Measurements from ENCODE around the gene NAB2.

Gene NAB2

DNA sequence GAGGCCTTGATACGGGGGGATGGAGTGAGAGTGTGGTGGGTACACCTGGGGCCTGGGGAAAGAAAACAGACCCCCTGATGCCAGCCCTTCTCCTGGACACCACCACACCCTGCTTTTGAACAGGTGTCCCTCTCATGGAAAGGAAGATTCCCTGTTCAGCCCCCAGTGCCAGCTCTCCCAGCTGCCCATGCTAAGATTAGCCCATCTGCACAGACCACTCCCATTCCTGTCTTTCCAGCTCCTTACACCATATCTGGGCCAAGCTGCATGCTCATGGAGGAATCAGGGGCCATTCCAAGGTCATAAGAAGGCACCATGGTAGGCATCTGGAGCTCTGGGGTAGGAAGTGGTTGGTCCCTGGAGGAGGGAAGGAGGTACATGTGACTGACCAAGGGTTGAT is 9.6 kb downstream of the NAB2 start:
- H3K27me3 ChIP-seq (ENCODE audit: insufficient read depth, low read length), result no peaks in the 10 kb centered on the region
- no peaks in the 10 kb centered on the region for H3K79me2 ChIP-seq (ENCODE audit: insufficient read depth, low read length)
- no peak overlapping the region for H3K4me2 ChIP-seq (ENCODE audit: low read length)
- peaks cover 10% of the 10 kb centered on the region for H3K4me1 ChIP-seq (ENCODE audit: insufficient read depth, low read length, severe bottlenecking)
- H3F3A ChIP-seq (ENCODE audit: insufficient read depth, low read length), result no peaks in the 10 kb centered on the region
- H3K9me3 ChIP-seq (ENCODE audit: low read length), result no peaks in the 10 kb centered on the region
- no peak overlapping the region for H3K27ac ChIP-seq (ENCODE audit: low read depth, low read length, poor library complexity, severe bottlenecking)
- TF ChIP-seq, protein P1, sequence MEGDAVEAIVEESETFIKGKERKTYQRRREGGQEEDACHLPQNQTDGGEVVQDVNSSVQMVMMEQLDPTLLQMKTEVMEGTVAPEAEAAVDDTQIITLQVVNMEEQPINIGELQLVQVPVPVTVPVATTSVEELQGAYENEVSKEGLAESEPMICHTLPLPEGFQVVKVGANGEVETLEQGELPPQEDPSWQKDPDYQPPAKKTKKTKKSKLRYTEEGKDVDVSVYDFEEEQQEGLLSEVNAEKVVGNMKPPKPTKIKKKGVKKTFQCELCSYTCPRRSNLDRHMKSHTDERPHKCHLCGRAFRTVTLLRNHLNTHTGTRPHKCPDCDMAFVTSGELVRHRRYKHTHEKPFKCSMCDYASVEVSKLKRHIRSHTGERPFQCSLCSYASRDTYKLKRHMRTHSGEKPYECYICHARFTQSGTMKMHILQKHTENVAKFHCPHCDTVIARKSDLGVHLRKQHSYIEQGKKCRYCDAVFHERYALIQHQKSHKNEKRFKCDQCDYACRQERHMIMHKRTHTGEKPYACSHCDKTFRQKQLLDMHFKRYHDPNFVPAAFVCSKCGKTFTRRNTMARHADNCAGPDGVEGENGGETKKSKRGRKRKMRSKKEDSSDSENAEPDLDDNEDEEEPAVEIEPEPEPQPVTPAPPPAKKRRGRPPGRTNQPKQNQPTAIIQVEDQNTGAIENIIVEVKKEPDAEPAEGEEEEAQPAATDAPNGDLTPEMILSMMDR (IDR thresholded peaks at IDR 0.05; ENCODE audit: low read length), result no peak
- TF ChIP-seq EZH2 (IDR thresholded peaks at IDR 0.05; ENCODE audit: borderline replicate concordance, low read length), result no peak
- H3K36me3 ChIP-seq (ENCODE audit: insufficient read depth, low read length), result peaks cover 71% of the 10 kb centered on the region; the same call in 1 of the 2 replicates
- no peaks in the 10 kb centered on the region for H4K20me1 ChIP-seq (ENCODE audit: insufficient read depth, low read length)
- no peak overlapping the region for H3K9ac ChIP-seq (ENCODE audit: low read length)
- no peaks in the 10 kb centered on the region for H3K9me2 ChIP-seq (ENCODE audit: low read depth, low read length)
- no peak overlapping the region for H3K4me3 ChIP-seq (ENCODE audit: low read depth, low read length, poor library complexity, severe bottlenecking)
- H2AFZ ChIP-seq (ENCODE audit: low read length), result no peak overlapping the region

DNA sequence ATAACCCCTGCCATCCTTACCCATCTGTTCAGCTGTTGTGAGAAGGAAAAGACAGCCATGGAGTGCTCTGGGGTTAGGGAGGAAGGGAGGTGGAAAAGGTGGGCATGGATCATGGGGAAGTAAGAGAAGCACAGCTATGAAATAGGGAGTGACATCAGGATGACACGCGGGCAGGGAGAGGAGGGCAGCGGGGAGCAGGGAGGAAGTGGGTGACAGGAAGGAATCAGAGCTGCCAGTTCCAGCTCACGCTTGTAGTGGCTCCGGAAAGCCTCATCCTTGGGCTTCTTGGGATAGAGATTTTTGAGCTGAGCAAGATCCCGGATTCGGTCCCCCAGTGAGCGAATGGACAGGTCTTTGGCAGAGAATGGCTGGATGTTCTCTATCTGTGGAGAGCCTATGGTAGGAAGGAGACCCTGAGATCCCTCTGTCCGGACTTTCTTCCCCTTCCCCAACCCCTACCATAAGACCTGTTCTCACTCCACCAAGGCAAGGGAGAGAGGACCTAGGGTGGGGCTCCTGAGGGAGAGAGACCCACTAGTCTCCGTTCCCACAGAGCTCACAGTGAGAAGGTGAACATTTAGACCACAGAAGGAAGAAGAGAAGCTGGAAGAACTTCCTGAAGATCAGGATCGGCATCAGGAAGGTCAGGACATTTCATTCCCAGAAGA is 10.3 kb downstream of the NAB2 start:
- no peaks in the 10 kb centered on the region for H3F3A ChIP-seq (ENCODE audit: insufficient read depth, low read length)
- TF ChIP-seq, protein P1 (IDR thresholded peaks at IDR 0.05; ENCODE audit: low read length), result no peak
- no peak for TF ChIP-seq EZH2 (IDR thresholded peaks at IDR 0.05; ENCODE audit: borderline replicate concordance, low read length)
- no peak overlapping the region for H3K9ac ChIP-seq (ENCODE audit: low read length)
- H3K27ac ChIP-seq (ENCODE audit: low read depth, low read length, poor library complexity, severe bottlenecking), result no peak overlapping the region
- H3K4me2 ChIP-seq (ENCODE audit: low read length), result no peak overlapping the region
- H3K27me3 ChIP-seq (ENCODE audit: insufficient read depth, low read length), result no peaks in the 10 kb centered on the region
- H3K36me3 ChIP-seq (ENCODE audit: insufficient read depth, low read length), result peaks cover 77% of the 10 kb centered on the region
- H4K20me1 ChIP-seq (ENCODE audit: insufficient read depth, low read length), result no peaks in the 10 kb centered on the region
- peaks cover 4% of the 10 kb centered on the region for H3K4me1 ChIP-seq (ENCODE audit: insufficient read depth, low read length, severe bottlenecking)
- no peak overlapping the region for H3K4me3 ChIP-seq (ENCODE audit: low read depth, low read length, poor library complexity, severe bottlenecking)
- no peak overlapping the region for H2AFZ ChIP-seq (ENCODE audit: low read length)
- no peaks in the 10 kb centered on the region for H3K79me2 ChIP-seq (ENCODE audit: insufficient read depth, low read length)
- H3K9me3 ChIP-seq (ENCODE audit: low read length), result no peaks in the 10 kb centered on the region
- no peaks in the 10 kb centered on the region for H3K9me2 ChIP-seq (ENCODE audit: low read depth, low read length)

DNA sequence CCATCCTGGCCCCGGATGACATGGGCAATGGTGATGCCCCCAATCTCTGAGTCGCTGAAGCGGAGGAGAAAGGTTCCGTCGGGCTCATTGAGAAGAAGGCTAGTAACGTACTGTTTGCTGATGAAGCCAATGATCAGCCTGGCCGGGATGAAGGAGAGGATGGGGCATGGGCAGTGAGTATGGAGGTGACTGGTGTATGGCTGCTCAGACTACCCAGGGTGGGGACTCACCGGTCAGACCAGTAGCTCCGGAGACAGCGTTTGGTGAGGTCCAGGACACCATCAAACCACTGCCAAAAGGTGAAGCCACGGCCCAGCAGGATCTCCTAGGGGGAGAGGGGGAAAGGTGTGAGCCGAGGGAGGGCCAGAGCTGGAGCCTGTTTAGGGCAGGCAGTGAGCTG is 10.9 kb downstream of the NAB2 start:
- H3K27ac ChIP-seq (ENCODE audit: low read depth, low read length, poor library complexity, severe bottlenecking), result no peak overlapping the region
- no peaks in the 10 kb centered on the region for H3F3A ChIP-seq (ENCODE audit: insufficient read depth, low read length)

More for the DNA sequence above, 10.9 kb downstream of the NAB2 start:
- Histone ChIP-seq H3K4me1 (ENCODE audit: insufficient read depth, low read length, severe bottlenecking) (no peaks in the 10 kb centered on the region), H3K36me3 (ENCODE audit: insufficient read depth, low read length) (peaks cover 81% of the 10 kb centered on the region), H3K27me3 (ENCODE audit: insufficient read depth, low read length) (no peaks in the 10 kb centered on the region), H3K4me3 (ENCODE audit: low read depth, low read length, poor library complexity, severe bottlenecking) (no peak overlapping the region), H2AFZ (ENCODE audit: low read length) (no peak overlapping the region), H4K20me1 (ENCODE audit: insufficient read depth, low read length) (no peaks in the 10 kb centered on the region), H3K4me2 (ENCODE audit: low read length) (no peak overlapping the region), H3K9ac (ENCODE audit: low read length) (no peak overlapping the region), H3K9me3 (ENCODE audit: low read length) (no peaks in the 10 kb centered on the region), H3K79me2 (ENCODE audit: insufficient read depth, low read length) (no peaks in the 10 kb centered on the region), H3K9me2 (ENCODE audit: low read depth, low read length) (no peaks in the 10 kb centered on the region)
- TF ChIP-seq EZH2 (IDR thresholded peaks at IDR 0.05; ENCODE audit: borderline replicate concordance, low read length), result no peak
- TF ChIP-seq, protein P1 (IDR thresholded peaks at IDR 0.05; ENCODE audit: low read length), result no peak
